Ovary (tissue), 3 donors: ENCODE measurements around the gene SUB1.

Experiments used
- EP300 ChIP-seq: sonication (generic); formaldehyde crosslinking; IDR thresholded peaks from one replicate; pipeline ENCODE4 v1.6.1; 2017; ENCODE audit warnings: antibody characterized with exemption
- POLR2A ChIP-seq: fragments of 450-650 bp; IDR thresholded peaks from one replicate; pipeline ENCODE4 v1.6.1; 2017; ENCODE audit warnings: antibody characterized with exemption, mild to moderate bottlenecking, moderate library complexity
- TF ChIP-seq, protein P1 (sequence below), 3 donors: fragments of 450-650 bp in 2 of 3; fragments of 200-600 bp in 1 of 3; IDR thresholded peaks; one replicate each; pipeline versions ENCODE4 v1.5.1 to v1.8.0; 2016 to 2022; ENCODE audit warnings: antibody characterized with exemption in 3 of 3, mild to moderate bottlenecking in 1 of 3
- donor health status: DM: no; HTN: no; CAD: no.

DNA sequence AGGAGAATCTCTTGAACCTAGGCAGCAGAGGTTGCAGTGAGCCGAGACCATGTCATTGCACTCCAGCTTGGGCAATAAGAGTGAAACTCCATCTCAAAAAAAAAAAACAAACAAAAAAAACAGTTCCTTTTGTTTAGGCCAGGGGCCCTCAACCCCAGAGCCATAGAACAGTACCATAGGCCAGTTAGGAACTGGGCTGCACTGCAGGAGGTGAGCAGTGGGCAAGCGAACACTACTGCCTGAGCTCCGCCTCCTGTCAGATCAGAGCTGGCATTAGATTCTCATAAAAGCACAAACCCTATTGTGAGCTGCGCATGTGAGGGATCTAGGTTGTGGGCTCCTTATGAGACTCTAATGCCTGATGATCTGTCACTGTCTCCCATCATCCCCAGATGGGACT is 49.1 kb upstream of the SUB1 start:
- TF ChIP-seq, protein P1, sequence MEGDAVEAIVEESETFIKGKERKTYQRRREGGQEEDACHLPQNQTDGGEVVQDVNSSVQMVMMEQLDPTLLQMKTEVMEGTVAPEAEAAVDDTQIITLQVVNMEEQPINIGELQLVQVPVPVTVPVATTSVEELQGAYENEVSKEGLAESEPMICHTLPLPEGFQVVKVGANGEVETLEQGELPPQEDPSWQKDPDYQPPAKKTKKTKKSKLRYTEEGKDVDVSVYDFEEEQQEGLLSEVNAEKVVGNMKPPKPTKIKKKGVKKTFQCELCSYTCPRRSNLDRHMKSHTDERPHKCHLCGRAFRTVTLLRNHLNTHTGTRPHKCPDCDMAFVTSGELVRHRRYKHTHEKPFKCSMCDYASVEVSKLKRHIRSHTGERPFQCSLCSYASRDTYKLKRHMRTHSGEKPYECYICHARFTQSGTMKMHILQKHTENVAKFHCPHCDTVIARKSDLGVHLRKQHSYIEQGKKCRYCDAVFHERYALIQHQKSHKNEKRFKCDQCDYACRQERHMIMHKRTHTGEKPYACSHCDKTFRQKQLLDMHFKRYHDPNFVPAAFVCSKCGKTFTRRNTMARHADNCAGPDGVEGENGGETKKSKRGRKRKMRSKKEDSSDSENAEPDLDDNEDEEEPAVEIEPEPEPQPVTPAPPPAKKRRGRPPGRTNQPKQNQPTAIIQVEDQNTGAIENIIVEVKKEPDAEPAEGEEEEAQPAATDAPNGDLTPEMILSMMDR (IDR thresholded peaks at IDR 0.05), result no peak
- TF ChIP-seq POLR2A, result no peak
- no peak for TF ChIP-seq EP300
